HUES6 (cell line): ENCODE measurements around the gene NOL3.
A peak's percentile ranks its signal among the peaks of the same experiment; 100 is the strongest.

Source experiments
- H3K27ac ChIP-seq: 2 replicates; pipeline ENCODE4 v1.7.0; 2013; ENCODE audit warnings: low read depth, mild to moderate bottlenecking, low read length, inconsistent platforms
- H3K27me3 ChIP-seq: 2 replicates; pipeline ENCODE4 v1.6.1; 2013; ENCODE audit warnings: low read length; ENCODE audit not compliant: control insufficient read depth, insufficient read depth
- H3K36me3 ChIP-seq: 2 replicates; pipeline ENCODE4 v1.6.1; 2013; ENCODE audit warnings: low read length; ENCODE audit not compliant: control insufficient read depth, insufficient read depth
- H3K4me1 ChIP-seq: 2 replicates; pipeline ENCODE4 v1.6.1; 2013; ENCODE audit warnings: low read length; ENCODE audit not compliant: control insufficient read depth, insufficient read depth
- H3K4me3 ChIP-seq: 2 replicates; pipeline ENCODE4 v1.5.1; 2013; ENCODE audit warnings: low read depth, low read length
- H3K9ac ChIP-seq: one replicate; pipeline ENCODE4 v1.6.1; 2013; ENCODE audit warnings: mild to moderate bottlenecking, low read length
- H3K9me3 ChIP-seq: 2 replicates; pipeline ENCODE4 v1.6.1; 2013; ENCODE audit warnings: low read depth, low read length; ENCODE audit not compliant: control insufficient read depth, insufficient read depth

NOL3 gene

GRCh38 chr16:67201411-67202345, 31.3 kb downstream of the NOL3 start:
- Histone ChIP-seq H3K27me3 (no peaks in the 10 kb centered on the region), H3K36me3 (peaks cover 45% of the 10 kb centered on the region)

GRCh38 chr16:67202426-67202825, 32.1 kb downstream of the NOL3 start:
- H3K9me3 ChIP-seq: no peaks in the 10 kb centered on the region
- H3K9ac ChIP-seq: no peak overlapping the region
- H3K4me3 ChIP-seq: no peak overlapping the region
- no peaks in the 10 kb centered on the region for H3K27me3 ChIP-seq
- no peak overlapping the region for H3K27ac ChIP-seq
- peaks cover 38% of the 10 kb centered on the region for H3K36me3 ChIP-seq
- peaks cover 15% of the 10 kb centered on the region for H3K4me1 ChIP-seq

More at GRCh38 chr16:67201411-67202345, 31.3 kb downstream of the NOL3 start:
- Histone ChIP-seq H3K4me3 (no peak overlapping the region), H3K9me3 (no peaks in the 10 kb centered on the region), H3K4me1 (peaks cover 8% of the 10 kb centered on the region; the same call in 1 of the 2 replicates), H3K27ac (no peak overlapping the region), H3K9ac (no peak overlapping the region)

GRCh38 chr16:67202956-67203493, 32.7 kb downstream of the NOL3 start:
- peaks cover 32% of the 10 kb centered on the region for H3K36me3 ChIP-seq

GRCh38 chr16:67204076-67204475, 33.7 kb downstream of the NOL3 start:
- H3K27me3 ChIP-seq: no peaks in the 10 kb centered on the region
- H3K4me1 ChIP-seq: peaks cover 13% of the 10 kb centered on the region
- H3K4me3 ChIP-seq: no peak overlapping the region
- no peaks in the 10 kb centered on the region for H3K9me3 ChIP-seq
- peaks cover 30% of the 10 kb centered on the region for H3K36me3 ChIP-seq
- no peak overlapping the region for H3K9ac ChIP-seq
- no peak overlapping the region for H3K27ac ChIP-seq

More at GRCh38 chr16:67202956-67203493, 32.7 kb downstream of the NOL3 start:
- H3K27me3 ChIP-seq: no peaks in the 10 kb centered on the region
- H3K4me1 ChIP-seq: peaks cover 17% of the 10 kb centered on the region
- no peaks in the 10 kb centered on the region for H3K9me3 ChIP-seq
- H3K27ac ChIP-seq: no peak overlapping the region
- no peak overlapping the region for H3K4me3 ChIP-seq
- H3K9ac ChIP-seq: no peak overlapping the region

GRCh38 chr16:67206129-67206837, 35.9 kb downstream of the NOL3 start:
- Histone ChIP-seq H3K4me1 (peaks cover 13% of the 10 kb centered on the region), H3K4me3 (no peak overlapping the region), H3K9me3 (no peaks in the 10 kb centered on the region), H3K9ac (no peak overlapping the region), H3K27me3 (no peaks in the 10 kb centered on the region), H3K27ac (no peak overlapping the region), H3K36me3 (peaks cover 28% of the 10 kb centered on the region)

- H3K27ac ChIP-seq: no peak overlapping the region
- peak overlapping the region; percentile 37 for H3K9ac ChIP-seq
- H3K9me3 ChIP-seq: no peaks in the 10 kb centered on the region
- H3K4me1 ChIP-seq: peaks cover 13% of the 10 kb centered on the region
- peaks cover 22% of the 10 kb centered on the region for H3K36me3 ChIP-seq
- H3K27me3 ChIP-seq: no peaks in the 10 kb centered on the region
- no peak overlapping the region for H3K4me3 ChIP-seq
These were observed 36.5 kb downstream of the NOL3 start for GRCh38 chr16:67206838-67207248.

GRCh38 chr16:67207249-67208091, 37.1 kb downstream of the NOL3 start:
- H3K4me1 ChIP-seq: peaks cover 13% of the 10 kb centered on the region
- H3K4me3 ChIP-seq: no peak overlapping the region
- peaks cover 16% of the 10 kb centered on the region for H3K36me3 ChIP-seq
- no peak overlapping the region for H3K27ac ChIP-seq
- no peaks in the 10 kb centered on the region for H3K27me3 ChIP-seq
- peak overlapping the region; percentile 37 for H3K9ac ChIP-seq
- no peaks in the 10 kb centered on the region for H3K9me3 ChIP-seq

- Histone ChIP-seq H3K4me3 (no peak overlapping the region), H3K4me1 (peaks cover 13% of the 10 kb centered on the region), H3K9me3 (no peaks in the 10 kb centered on the region), H3K9ac (no peak overlapping the region), H3K27me3 (peaks cover 3% of the 10 kb centered on the region; the same call in 1 of the 2 replicates), H3K36me3 (peaks cover 9% of the 10 kb centered on the region), H3K27ac (no peak overlapping the region)
These were observed 38.0 kb downstream of the NOL3 start for GRCh38 chr16:67208154-67208896.

GRCh38 chr16:67209565-67209964, 39.2 kb downstream of the NOL3 start:
- Histone ChIP-seq H3K4me1 (peaks cover 13% of the 10 kb centered on the region), H3K4me3 (no peak overlapping the region), H3K36me3 (no peaks in the 10 kb centered on the region), H3K27ac (no peak overlapping the region), H3K9ac (no peak overlapping the region), H3K9me3 (no peaks in the 10 kb centered on the region), H3K27me3 (peaks cover 6% of the 10 kb centered on the region; the same call in 1 of the 2 replicates)
